Measurements from ENCODE around the gene ANGPT4.

ANGPT4 gene

DNA sequence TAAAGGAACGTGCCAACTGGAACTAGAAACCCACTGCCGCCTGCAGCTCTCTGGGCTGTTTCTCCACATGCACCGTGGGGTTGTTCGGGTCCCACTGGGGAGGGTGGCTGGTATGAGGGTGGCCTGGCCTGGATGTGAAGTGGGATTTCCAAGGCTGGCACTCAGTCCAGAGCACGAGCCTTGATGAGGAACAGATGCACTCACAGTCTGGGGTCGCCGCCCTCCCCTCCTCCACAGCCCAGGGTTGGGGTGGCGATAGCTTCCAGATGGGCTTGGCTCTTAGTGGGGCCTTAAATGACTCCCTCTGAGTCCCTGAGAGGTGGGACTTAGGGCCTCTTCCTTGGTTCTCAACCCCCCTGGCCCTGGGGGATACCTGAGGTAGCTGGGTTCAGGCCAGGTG lies 30.7 kb upstream of the ANGPT4 start:
- no peak for DNase-seq
- Histone ChIP-seq H3K27me3 (ENCODE audit: insufficient read depth, low read depth, severe bottlenecking) (no peaks in the 10 kb centered on the region), H3K4me3 (ENCODE audit: low read depth, low read length) (no peak overlapping the region), H3K9me3 (ENCODE audit: severe bottlenecking) (no peaks in the 10 kb centered on the region), H3K27ac (no peak overlapping the region), H3K36me3 (no peaks in the 10 kb centered on the region)
- TF ChIP-seq, protein P1, sequence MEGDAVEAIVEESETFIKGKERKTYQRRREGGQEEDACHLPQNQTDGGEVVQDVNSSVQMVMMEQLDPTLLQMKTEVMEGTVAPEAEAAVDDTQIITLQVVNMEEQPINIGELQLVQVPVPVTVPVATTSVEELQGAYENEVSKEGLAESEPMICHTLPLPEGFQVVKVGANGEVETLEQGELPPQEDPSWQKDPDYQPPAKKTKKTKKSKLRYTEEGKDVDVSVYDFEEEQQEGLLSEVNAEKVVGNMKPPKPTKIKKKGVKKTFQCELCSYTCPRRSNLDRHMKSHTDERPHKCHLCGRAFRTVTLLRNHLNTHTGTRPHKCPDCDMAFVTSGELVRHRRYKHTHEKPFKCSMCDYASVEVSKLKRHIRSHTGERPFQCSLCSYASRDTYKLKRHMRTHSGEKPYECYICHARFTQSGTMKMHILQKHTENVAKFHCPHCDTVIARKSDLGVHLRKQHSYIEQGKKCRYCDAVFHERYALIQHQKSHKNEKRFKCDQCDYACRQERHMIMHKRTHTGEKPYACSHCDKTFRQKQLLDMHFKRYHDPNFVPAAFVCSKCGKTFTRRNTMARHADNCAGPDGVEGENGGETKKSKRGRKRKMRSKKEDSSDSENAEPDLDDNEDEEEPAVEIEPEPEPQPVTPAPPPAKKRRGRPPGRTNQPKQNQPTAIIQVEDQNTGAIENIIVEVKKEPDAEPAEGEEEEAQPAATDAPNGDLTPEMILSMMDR (IDR thresholded peaks at IDR 0.05; ENCODE audit: low read depth, low read length): no peak

DNA sequence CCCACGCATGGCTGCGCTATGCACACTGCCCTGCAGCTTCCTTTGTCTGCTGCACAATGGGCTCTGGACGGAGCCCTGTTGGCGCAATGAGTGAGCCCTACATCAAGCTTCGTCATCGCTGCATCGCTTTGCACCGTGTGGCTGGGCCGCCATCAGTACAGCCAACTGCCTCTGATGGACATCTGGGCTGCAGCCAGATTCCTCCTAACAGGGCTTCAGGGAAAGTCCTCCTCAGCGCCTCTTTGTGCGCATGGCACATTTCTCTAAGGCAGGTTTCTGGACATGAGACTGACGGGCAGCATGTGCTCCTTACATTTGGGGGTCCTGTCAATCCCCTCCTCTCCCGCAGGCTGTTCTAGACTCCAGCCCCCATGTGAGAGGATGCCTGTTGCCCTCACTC lies 29.7 kb upstream of the ANGPT4 start:
- Histone ChIP-seq H3K27me3 (ENCODE audit: insufficient read depth, low read depth, severe bottlenecking) (no peaks in the 10 kb centered on the region), H3K36me3 (no peaks in the 10 kb centered on the region)
- DNase-seq: no peak

DNA sequence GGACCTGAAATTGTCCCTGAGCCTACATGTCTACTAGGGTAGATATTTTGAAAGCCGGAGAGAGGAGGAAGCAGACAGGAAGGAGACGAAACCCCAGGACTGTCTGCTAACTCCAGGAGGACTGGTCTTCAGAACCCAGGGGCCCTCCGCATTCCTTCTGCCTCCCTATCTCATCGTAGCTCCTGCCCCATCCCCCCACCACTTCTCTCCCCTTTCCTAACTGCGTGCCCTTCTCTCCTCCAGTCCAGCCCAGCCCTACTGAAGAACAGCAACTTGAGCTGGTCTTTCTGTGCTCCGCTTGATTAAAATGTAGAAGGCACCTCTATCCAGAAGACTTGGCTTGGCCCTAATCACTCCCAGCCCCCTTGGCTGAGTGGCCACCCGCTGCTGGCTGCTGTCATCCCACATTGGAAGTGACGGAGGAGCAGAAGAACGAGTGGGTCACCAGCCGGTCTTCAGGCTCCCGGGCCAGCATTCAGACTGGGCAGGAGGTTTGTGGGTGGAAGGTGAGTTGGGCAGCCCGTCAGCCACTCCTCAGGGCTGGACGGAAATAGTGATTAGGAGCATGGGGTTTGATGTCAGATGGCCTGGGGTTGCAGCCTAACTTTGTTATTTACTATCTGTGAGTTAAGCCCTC lies 28.8 kb upstream of the ANGPT4 start:
- Histone ChIP-seq H3K27ac (no peak overlapping the region), H3K9me3 (ENCODE audit: severe bottlenecking) (no peaks in the 10 kb centered on the region), H3K4me3 (ENCODE audit: low read depth, low read length) (no peak overlapping the region), H3K36me3 (no peaks in the 10 kb centered on the region), H3K27me3 (ENCODE audit: insufficient read depth, low read depth, severe bottlenecking) (no peaks in the 10 kb centered on the region)
- DNase-seq: no peak
- TF ChIP-seq, protein P1 (IDR thresholded peaks at IDR 0.05; ENCODE audit: low read depth, low read length): no peak

More for the DNA sequence above, 29.7 kb upstream of the ANGPT4 start:
- Histone ChIP-seq H3K27ac (no peak overlapping the region), H3K9me3 (ENCODE audit: severe bottlenecking) (no peaks in the 10 kb centered on the region), H3K4me3 (ENCODE audit: low read depth, low read length) (no peak overlapping the region)
- TF ChIP-seq, protein P1 (IDR thresholded peaks at IDR 0.05; ENCODE audit: low read depth, low read length): no peak

DNA sequence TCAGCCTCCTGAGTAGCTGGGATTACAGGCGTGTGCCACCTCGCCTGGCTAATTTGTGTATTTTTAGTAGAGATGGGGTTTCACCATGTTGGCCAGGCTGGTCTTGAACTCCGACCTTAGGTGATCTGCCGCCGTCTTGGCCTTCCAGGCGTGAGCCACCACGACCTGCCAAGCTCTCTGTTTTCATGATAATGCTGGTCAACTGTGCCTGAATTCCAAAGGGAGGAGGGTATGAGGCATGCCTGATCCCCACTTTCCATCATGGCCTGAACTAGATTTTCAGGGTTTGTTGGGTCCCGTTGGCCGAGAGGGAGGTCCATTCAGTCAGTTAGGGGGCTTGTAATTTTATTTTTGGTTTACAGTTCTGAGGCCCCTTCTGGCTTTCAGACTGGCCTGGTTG lies 28.0 kb upstream of the ANGPT4 start:
- TF ChIP-seq, protein P1 (IDR thresholded peaks at IDR 0.05; ENCODE audit: low read depth, low read length): no peak
- DNase-seq: no peak
- no peaks in the 10 kb centered on the region for H3K36me3 ChIP-seq
- no peaks in the 10 kb centered on the region for H3K27me3 ChIP-seq (ENCODE audit: insufficient read depth, low read depth, severe bottlenecking)
- no peak overlapping the region for H3K4me3 ChIP-seq (ENCODE audit: low read depth, low read length)
- no peak overlapping the region for H3K27ac ChIP-seq
- no peaks in the 10 kb centered on the region for H3K9me3 ChIP-seq (ENCODE audit: severe bottlenecking)

DNA sequence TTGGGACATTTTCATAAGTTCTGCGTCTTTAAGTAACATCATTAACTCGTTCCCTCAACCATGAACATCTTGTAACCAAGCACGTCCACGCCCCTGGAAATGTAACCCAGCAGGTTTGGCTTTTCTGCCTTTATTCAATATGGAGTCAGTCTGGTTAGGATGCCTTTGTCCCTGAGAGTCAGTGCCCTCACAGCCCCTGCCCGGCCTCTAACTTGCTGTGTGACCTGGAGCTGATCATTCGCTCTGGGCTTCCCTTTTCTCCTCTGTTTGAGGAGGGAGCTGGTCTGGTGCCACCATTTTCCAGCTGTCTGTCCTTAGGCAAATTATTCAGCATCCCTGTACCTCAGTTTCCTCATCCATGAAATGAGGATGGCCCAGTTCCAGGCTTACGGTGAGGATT lies 26.5 kb upstream of the ANGPT4 start:
- H3K27me3 ChIP-seq (ENCODE audit: insufficient read depth, low read depth, severe bottlenecking): no peaks in the 10 kb centered on the region
- H3K9me3 ChIP-seq (ENCODE audit: severe bottlenecking): no peaks in the 10 kb centered on the region
- no peak overlapping the region for H3K27ac ChIP-seq
- TF ChIP-seq, protein P1 (IDR thresholded peaks at IDR 0.05; ENCODE audit: low read depth, low read length): no peak
- H3K36me3 ChIP-seq: no peaks in the 10 kb centered on the region
- H3K4me3 ChIP-seq (ENCODE audit: low read depth, low read length): no peak overlapping the region
- no peak for DNase-seq

DNA sequence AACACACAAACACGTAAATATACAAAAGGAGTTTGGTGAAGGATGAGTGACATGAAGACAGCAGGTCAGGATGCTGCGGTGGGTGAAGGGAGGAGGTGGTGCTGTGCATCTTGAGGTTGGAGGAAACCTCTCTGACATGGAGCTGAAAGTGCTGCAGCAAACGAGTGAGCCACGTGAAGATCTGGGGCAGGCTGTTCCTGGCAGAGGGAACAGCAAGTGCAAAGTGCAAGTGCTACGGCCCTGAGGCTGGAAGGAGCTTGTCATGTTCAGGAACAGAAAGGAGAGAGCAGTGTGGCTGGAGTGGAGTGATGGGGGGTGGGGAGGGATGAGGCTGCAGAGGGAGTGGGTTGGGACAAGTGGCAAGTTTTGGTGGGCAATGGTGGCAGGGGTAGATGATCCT lies 24.8 kb upstream of the ANGPT4 start:
- H3K4me3 ChIP-seq (ENCODE audit: low read depth, low read length): no peak overlapping the region
- no peaks in the 10 kb centered on the region for H3K36me3 ChIP-seq
- no peaks in the 10 kb centered on the region for H3K9me3 ChIP-seq (ENCODE audit: severe bottlenecking)
- TF ChIP-seq, protein P1 (IDR thresholded peaks at IDR 0.05; ENCODE audit: low read depth, low read length): no peak
- H3K27me3 ChIP-seq (ENCODE audit: insufficient read depth, low read depth, severe bottlenecking): no peaks in the 10 kb centered on the region
- H3K27ac ChIP-seq: no peak overlapping the region
- DNase-seq: no peak

Measured in WERI-Rb-1 (cell line).